ENCODE measurements around the gene SLC16A5. TPM values are rescaled to one million over a fixed set of nuclear protein-coding genes. Genes with fewer than 3 reads are reported as not detected.

SLC16A5 gene
- total RNA-seq, 1 donor from 2014 or later = 7.3 TPM

DNA sequence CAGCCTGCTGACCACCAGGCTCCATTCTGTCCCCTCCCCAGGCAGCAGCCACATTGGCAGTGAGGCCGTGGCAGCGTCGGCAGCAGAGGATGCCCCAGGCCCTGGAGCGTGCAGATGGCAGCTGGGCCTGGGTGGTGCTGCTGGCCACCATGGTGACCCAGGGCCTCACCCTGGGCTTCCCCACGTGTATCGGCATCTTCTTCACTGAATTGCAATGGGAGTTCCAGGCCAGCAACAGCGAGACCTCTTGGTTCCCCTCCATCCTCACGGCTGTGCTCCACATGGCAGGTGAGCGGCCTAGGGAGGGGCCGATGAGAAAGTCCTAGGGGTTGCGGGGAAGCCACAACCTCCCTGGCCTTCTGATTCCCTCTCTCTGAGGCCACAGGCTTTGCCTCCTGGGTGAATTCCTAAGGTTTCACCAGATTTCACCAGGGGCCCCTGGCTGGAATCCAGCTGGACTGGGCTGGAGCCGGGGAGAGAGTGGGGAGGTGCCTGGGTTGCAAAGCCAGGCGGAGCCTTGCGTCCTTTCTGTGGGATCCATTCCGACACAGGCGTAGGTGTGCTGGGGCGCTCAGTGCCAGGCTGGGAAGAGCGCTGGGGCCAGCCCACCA is 5.9 kb downstream of the SLC16A5 start:
- H3K9me3 Mint-ChIP-seq = no peaks in the 10 kb centered on the region
- no peak overlapping the region for H3K27ac Mint-ChIP-seq (ENCODE audit: unreplicated experiment)
- no peak for DNase-seq (ENCODE audit: low read depth, low spot score)
- H3K36me3 Mint-ChIP-seq (ENCODE audit: low read depth) = no peaks in the 10 kb centered on the region
- peaks cover 31% of the 10 kb centered on the region for H3K4me1 Mint-ChIP-seq
- TF ChIP-seq, protein P1, sequence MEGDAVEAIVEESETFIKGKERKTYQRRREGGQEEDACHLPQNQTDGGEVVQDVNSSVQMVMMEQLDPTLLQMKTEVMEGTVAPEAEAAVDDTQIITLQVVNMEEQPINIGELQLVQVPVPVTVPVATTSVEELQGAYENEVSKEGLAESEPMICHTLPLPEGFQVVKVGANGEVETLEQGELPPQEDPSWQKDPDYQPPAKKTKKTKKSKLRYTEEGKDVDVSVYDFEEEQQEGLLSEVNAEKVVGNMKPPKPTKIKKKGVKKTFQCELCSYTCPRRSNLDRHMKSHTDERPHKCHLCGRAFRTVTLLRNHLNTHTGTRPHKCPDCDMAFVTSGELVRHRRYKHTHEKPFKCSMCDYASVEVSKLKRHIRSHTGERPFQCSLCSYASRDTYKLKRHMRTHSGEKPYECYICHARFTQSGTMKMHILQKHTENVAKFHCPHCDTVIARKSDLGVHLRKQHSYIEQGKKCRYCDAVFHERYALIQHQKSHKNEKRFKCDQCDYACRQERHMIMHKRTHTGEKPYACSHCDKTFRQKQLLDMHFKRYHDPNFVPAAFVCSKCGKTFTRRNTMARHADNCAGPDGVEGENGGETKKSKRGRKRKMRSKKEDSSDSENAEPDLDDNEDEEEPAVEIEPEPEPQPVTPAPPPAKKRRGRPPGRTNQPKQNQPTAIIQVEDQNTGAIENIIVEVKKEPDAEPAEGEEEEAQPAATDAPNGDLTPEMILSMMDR (conservative IDR thresholded peaks at IDR 0.05) = no peak
- no peak overlapping the region for H3K4me3 Mint-ChIP-seq
- H3K27me3 Mint-ChIP-seq (ENCODE audit: low read depth) = no peaks in the 10 kb centered on the region

GRCh38 chr17:75094871-75095399 is 7.2 kb downstream of the SLC16A5 start:
- Mint-ChIP-seq H3K27ac (ENCODE audit: unreplicated experiment) (no peak overlapping the region), H3K4me1 (peaks cover 26% of the 10 kb centered on the region), H3K27me3 (ENCODE audit: low read depth) (no peaks in the 10 kb centered on the region), H3K9me3 (no peaks in the 10 kb centered on the region), H3K4me3 (no peak overlapping the region), H3K36me3 (ENCODE audit: low read depth) (no peaks in the 10 kb centered on the region)
- TF ChIP-seq, protein P1 (conservative IDR thresholded peaks at IDR 0.05) = no peak
- no peak for DNase-seq (ENCODE audit: low read depth, low spot score)

GRCh38 chr17:75096082-75096625 is 8.4 kb downstream of the SLC16A5 start:
- no peaks in the 10 kb centered on the region for H3K9me3 Mint-ChIP-seq
- DNase-seq (ENCODE audit: low read depth, low spot score) = no peak
- peaks cover 19% of the 10 kb centered on the region for H3K4me1 Mint-ChIP-seq
- no peaks in the 10 kb centered on the region for H3K36me3 Mint-ChIP-seq (ENCODE audit: low read depth)
- TF ChIP-seq, protein P1 (conservative IDR thresholded peaks at IDR 0.05) = no peak
- H3K4me3 Mint-ChIP-seq = no peak overlapping the region
- no peaks in the 10 kb centered on the region for H3K27me3 Mint-ChIP-seq (ENCODE audit: low read depth)
- H3K27ac Mint-ChIP-seq (ENCODE audit: unreplicated experiment) = no peak overlapping the region

GRCh38 chr17:75097865-75098264 is 10.1 kb downstream of the SLC16A5 start:
- DNase-seq (ENCODE audit: low read depth, low spot score) = no peak
- TF ChIP-seq, protein P1 (conservative IDR thresholded peaks at IDR 0.05) = no peak
- no peak overlapping the region for H3K27ac Mint-ChIP-seq (ENCODE audit: unreplicated experiment)

DNA sequence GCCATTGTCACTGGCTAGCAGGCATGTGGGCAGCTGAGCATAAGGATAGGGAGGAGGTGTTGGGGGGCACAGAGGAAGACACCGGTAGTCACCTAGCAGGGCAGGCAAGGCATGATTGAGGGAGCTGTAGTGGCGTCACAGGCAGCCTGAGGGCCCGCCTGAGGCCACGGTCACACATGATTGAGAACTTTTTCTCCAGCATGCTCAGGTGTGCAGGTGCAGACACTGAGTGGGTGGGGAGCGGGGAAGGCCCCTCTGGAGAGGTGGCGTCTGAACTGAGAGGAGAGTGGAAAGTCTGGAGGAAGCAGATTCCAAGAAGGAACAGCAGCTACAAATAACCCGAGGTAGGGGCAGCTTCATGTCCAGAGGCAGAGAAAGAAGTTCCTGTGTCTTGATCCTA is 11.1 kb downstream of the SLC16A5 start:
- TF ChIP-seq, protein P1 (conservative IDR thresholded peaks at IDR 0.05) = no peak
- no peaks in the 10 kb centered on the region for H3K4me1 Mint-ChIP-seq
- H3K9me3 Mint-ChIP-seq = no peaks in the 10 kb centered on the region
- DNase-seq (ENCODE audit: low read depth, low spot score) = no peak
- H3K4me3 Mint-ChIP-seq = no peak overlapping the region
- no peak overlapping the region for H3K27ac Mint-ChIP-seq (ENCODE audit: unreplicated experiment)
- H3K27me3 Mint-ChIP-seq (ENCODE audit: low read depth) = no peaks in the 10 kb centered on the region
- no peaks in the 10 kb centered on the region for H3K36me3 Mint-ChIP-seq (ENCODE audit: low read depth)

More at GRCh38 chr17:75097865-75098264, 10.1 kb downstream of the SLC16A5 start:
- H3K4me3 Mint-ChIP-seq = no peak overlapping the region
- peaks cover 2% of the 10 kb centered on the region for H3K4me1 Mint-ChIP-seq
- no peaks in the 10 kb centered on the region for H3K27me3 Mint-ChIP-seq (ENCODE audit: low read depth)
- H3K9me3 Mint-ChIP-seq = no peaks in the 10 kb centered on the region
- H3K36me3 Mint-ChIP-seq (ENCODE audit: low read depth) = no peaks in the 10 kb centered on the region
